ENCODE measurements around the gene MAGED2. TPM values are rescaled to one million over a fixed set of nuclear protein-coding genes. Genes with fewer than 3 reads are reported as not detected.

Gene MAGED2
- total RNA-seq, 6 donors from 2014 or later, result 85.6 to 120 (median 110) TPM

DNA sequence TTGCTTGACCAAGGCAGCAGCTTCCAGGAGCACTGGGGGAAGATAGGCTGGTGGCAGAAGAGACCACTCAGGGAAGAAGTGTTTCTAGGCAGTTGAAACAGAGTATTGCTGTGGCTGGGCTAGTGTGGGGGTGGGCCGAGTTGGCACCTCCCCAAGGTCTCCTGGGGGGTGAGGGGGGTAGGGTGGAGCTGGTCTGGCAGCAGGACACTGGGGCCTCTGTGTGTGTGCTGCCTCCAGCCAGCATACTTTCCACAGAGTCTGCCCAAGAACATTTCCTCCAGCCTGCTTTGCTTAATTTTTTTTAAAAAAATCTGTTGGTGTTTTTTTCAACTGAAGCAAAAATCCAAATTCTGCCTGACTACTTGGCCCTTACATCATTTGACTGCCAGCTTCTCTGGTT, 13.5 kb upstream of the MAGED2 start:
- DNase-seq, result no peak
- H3K4me3 ChIP-seq, result no peak overlapping the region
- no peak overlapping the region for H3K27ac ChIP-seq
- no peaks in the 10 kb centered on the region for H3K4me1 ChIP-seq
- H3K36me3 ChIP-seq, result no peaks in the 10 kb centered on the region
- ATAC-seq (ENCODE audit: low FRiP score in 2 of 2), result no peak
- WGBS, 2 donors, result 0 to 11% methylated on average over 1 of the region's 1 CpG
- TF ChIP-seq EP300 (IDR thresholded peaks at IDR 0.05) (no peak), POLR2AphosphoS5 (IDR thresholded peaks at IDR 0.05) (no peak), POLR2A (IDR thresholded peaks at IDR 0.05) (no peak)
- TF ChIP-seq, protein P1, sequence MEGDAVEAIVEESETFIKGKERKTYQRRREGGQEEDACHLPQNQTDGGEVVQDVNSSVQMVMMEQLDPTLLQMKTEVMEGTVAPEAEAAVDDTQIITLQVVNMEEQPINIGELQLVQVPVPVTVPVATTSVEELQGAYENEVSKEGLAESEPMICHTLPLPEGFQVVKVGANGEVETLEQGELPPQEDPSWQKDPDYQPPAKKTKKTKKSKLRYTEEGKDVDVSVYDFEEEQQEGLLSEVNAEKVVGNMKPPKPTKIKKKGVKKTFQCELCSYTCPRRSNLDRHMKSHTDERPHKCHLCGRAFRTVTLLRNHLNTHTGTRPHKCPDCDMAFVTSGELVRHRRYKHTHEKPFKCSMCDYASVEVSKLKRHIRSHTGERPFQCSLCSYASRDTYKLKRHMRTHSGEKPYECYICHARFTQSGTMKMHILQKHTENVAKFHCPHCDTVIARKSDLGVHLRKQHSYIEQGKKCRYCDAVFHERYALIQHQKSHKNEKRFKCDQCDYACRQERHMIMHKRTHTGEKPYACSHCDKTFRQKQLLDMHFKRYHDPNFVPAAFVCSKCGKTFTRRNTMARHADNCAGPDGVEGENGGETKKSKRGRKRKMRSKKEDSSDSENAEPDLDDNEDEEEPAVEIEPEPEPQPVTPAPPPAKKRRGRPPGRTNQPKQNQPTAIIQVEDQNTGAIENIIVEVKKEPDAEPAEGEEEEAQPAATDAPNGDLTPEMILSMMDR (IDR thresholded peaks at IDR 0.05), result no peak
- H3K9me3 ChIP-seq, result no peaks in the 10 kb centered on the region
- no peaks in the 10 kb centered on the region for H3K27me3 ChIP-seq

DNA sequence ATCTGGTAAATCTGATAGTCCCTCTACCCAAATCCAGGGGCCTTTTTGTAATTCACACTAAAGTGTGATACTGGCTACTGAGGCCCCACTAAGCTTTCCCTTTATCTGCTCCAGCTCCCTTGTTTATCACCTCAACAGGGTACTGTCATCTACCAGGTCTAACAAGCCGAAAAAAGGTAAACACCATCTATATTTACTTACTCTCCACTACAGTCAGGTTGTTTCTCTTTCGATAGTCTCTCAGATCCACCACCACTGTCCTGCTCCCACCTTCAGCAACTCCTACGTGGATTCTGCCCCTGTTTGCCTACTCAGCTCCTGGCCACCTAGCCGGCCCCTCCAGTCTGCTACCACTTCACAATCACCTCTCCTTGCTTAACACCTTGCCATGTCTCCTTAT, 12.8 kb upstream of the MAGED2 start:
- Histone ChIP-seq H3K27me3 (no peaks in the 10 kb centered on the region), H3K4me1 (no peaks in the 10 kb centered on the region), H3K9me3 (no peaks in the 10 kb centered on the region), H3K36me3 (no peaks in the 10 kb centered on the region), H3K4me3 (no peak overlapping the region), H3K27ac (no peak overlapping the region)
- ATAC-seq (ENCODE audit: low FRiP score in 2 of 2), result no peak
- WGBS, 2 donors, result 68 to 79% methylated on average over 4 of the region's 4 CpGs
- no peak for DNase-seq
- TF ChIP-seq EP300 (IDR thresholded peaks at IDR 0.05), result no peak
- TF ChIP-seq POLR2A (IDR thresholded peaks at IDR 0.05), result no peak
- TF ChIP-seq, protein P1 (IDR thresholded peaks at IDR 0.05), result no peak
- no peak for TF ChIP-seq POLR2AphosphoS5 (IDR thresholded peaks at IDR 0.05)

DNA sequence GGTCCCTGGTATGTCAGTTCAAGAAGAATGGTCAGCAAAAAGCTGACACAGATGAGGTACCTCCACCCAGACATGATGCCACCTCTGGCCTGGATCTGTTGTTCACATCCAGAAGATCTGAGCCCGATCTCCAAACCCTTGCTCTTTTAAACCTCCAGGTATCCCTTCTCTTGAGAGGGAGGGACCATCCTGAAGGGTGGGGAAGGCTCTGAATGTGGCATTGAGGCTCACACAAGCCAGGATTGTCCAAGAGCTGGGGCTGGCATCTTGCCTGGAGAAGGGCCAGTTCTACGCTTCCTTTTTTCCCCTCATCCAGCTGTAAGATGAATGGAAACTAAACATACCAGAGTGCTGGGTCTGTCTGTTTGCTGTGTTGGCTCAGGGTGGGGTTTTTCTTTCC, 9.4 kb upstream of the MAGED2 start, which contains the start of gene ITIH6:
Gene ITIH6, minus strand, starts transcription at position 119 of the 400 bp plus-strand sequence. Its CDS starts 45 bp downstream, at position 74.
- DNase-seq, result no peak
- peak within 1 kb of the TSS in 1 of 4 donors; percentile 3 for H3K27ac ChIP-seq
- TF ChIP-seq POLR2AphosphoS5 (IDR thresholded peaks at IDR 0.05), result no peak
- no peak for TF ChIP-seq POLR2A (IDR thresholded peaks at IDR 0.05)
- no peak for TF ChIP-seq EP300 (IDR thresholded peaks at IDR 0.05)
- TF ChIP-seq, protein P1 (IDR thresholded peaks at IDR 0.05), result no peak
- no peaks in the 10 kb centered on the region for H3K27me3 ChIP-seq
- 46% methylated on average over 2 of the region's 2 CpGs; no CpG with 5 or more reads in 1 of the 2 donors for WGBS, 2 donors
- no peaks in the 10 kb centered on the region for H3K36me3 ChIP-seq
- ATAC-seq (ENCODE audit: low FRiP score in 2 of 2), result no peak
- no peaks in the 10 kb centered on the region for H3K9me3 ChIP-seq
- H3K4me3 ChIP-seq, result no peak within 1 kb of the TSS
- no peaks in the 10 kb centered on the region for H3K4me1 ChIP-seq

DNA sequence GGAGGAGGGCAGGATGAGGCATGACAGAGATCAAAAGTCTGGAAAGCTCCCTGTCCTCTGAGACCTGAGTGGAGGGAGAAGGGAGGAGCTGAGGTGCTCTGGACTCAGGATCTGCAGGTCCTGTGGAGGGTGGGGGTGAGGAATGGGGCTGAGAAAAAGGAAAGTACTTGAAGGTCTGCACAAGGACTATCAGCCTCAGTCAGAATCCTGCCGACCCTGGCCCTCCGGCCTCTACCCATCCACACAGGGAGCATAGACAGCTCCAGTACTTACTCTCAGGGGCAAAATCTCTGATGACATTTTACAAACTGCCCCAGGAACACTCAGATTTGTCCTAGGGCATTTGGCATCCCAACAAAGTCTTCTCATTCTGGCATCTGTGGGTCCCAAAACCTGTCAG, 8.5 kb upstream of the MAGED2 start:
- H3K27ac ChIP-seq, result peak overlapping the region in 1 of 4 donors; percentile 3
- H3K36me3 ChIP-seq, result no peaks in the 10 kb centered on the region
- no peak overlapping the region for H3K4me3 ChIP-seq
- no peak for ATAC-seq (ENCODE audit: low FRiP score in 2 of 2)
- H3K4me1 ChIP-seq, result no peaks in the 10 kb centered on the region
- no peak for DNase-seq
- WGBS, 2 donors, result 97% methylated on average over 2 of the region's 2 CpGs; no CpG with 5 or more reads in 1 of the 2 donors
- no peaks in the 10 kb centered on the region for H3K27me3 ChIP-seq
- no peaks in the 10 kb centered on the region for H3K9me3 ChIP-seq
- TF ChIP-seq EP300 (IDR thresholded peaks at IDR 0.05) (no peak), POLR2AphosphoS5 (IDR thresholded peaks at IDR 0.05) (no peak), POLR2A (IDR thresholded peaks at IDR 0.05) (no peak)
- TF ChIP-seq, protein P1 (IDR thresholded peaks at IDR 0.05), result no peak

DNA sequence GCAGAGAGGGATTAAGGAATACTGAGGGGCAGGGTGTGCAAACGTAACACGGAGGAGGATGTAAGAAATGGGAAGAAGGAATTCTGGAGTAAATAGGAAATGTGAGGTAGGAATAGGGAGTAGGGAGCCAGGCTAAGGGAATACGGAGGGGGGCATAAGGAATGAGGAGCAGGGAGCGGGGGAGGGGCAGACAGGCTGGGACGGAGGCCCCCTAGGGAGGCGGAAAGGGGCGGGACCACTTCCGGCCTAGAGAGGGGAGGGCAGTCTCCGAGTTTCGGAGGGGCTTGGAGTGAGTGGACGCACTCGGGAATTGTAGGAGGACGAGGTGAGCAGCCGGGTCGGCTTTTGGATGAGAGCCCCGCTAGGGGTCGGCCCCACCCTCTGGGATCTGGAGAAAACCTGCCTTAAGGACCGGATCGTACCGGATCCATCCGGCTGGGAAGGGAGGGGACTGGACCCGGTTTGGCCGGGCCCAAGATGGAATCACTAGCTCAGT, 612 bp downstream of the MAGED2 start:
- 1 to 24% methylated on average over 23 of the region's 23 CpGs for WGBS, 2 donors
- Histone ChIP-seq H3K27ac (peak overlapping the region; percentile 53 to 88 (median 87)), H3K27me3 (no peaks in the 10 kb centered on the region), H3K9me3 (no peaks in the 10 kb centered on the region), H3K4me3 (peak overlapping the region; percentile 57 to 85 (median 68)), H3K36me3 (peaks cover 0 to 34% (median 19%) of the 10 kb centered on the region in 4 donors), H3K4me1 (peaks cover 6 to 13% (median 11%) of the 10 kb centered on the region in 4 donors)
- DNase-seq, result peak; percentile 46 to 51
- peak; percentile 79 to 85 for ATAC-seq (ENCODE audit: low FRiP score in 2 of 2)
- TF ChIP-seq POLR2A (IDR thresholded peaks at IDR 0.05) (peak in 1 of 4 donors; percentile 20), EP300 (IDR thresholded peaks at IDR 0.05) (no peak), POLR2AphosphoS5 (IDR thresholded peaks at IDR 0.05) (no peak)
- TF ChIP-seq, protein P1 (IDR thresholded peaks at IDR 0.05), result peak in 1 of 6 experiments; percentile 8

Measured in upper lobe of left lung (tissue), 6 donors.